Sigmoid colon (tissue), 3 donors: ENCODE measurements around the gene ELMO3.

Source experiments
- CTCF ChIP-seq, 4 experiments: fragments of 450-650 bp in 3 of 4; fragments of 200-600 bp in 1 of 4; IDR thresholded peaks; one replicate each; pipeline ENCODE4 v1.5.1; 2016 to 2019; ENCODE audit warnings: antibody characterized with exemption in 4 of 4, mild to moderate bottlenecking in 3 of 4, moderate library complexity in 2 of 4
- POLR2A ChIP-seq, 2 donors: fragments of 450-650 bp; IDR thresholded peaks; one replicate each; pipeline ENCODE4 v1.6.1; 2016; ENCODE audit warnings: antibody characterized with exemption in 2 of 2, mild to moderate bottlenecking in 2 of 2, moderate library complexity in 2 of 2

GRCh38 chr16:67249178-67250044 is 50.5 kb downstream of the ELMO3 start:
- TF ChIP-seq CTCF (IDR thresholded peaks at IDR 0.05) (no peak), POLR2A (IDR thresholded peaks at IDR 0.05) (no peak)
